GM21526 (cell line): ENCODE results near the gene RORB.
A peak's percentile ranks its signal among the peaks of the same experiment; 100 is the strongest.
"Not testable (repeated sequence)": the region's sequence is repeated elsewhere in the genome, so short reads cannot be mapped to it uniquely, and the experiment has no call there.

Experiments used
- ATAC-seq: cut with Tn5 transposase; IDR thresholded peaks from one replicate; pipeline ENCODE4 v1.9.1; 2021; ENCODE audit warnings: moderate library complexity; ENCODE audit not compliant: unreplicated experiment, low FRiP score

Gene RORB

DNA sequence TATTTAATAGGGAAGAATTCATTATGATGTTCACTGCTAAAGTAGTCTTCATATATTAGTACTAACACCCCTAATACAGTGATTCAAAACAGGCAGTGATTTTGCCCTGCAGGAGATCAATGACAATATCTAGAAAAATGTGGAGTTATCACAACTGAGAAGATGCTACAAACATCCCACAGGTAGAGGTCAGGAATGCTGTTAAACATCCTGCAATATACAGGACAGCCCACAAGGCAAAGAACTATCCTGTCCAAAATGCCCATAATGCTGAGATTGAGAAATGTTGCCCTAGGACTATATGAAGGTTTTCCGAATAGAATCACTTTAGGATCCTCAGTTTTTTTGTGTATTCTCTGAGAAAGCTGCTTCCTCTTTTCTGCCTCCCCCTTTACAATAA lies 15.3 kb downstream of the RORB start:
- no peak for ATAC-seq

DNA sequence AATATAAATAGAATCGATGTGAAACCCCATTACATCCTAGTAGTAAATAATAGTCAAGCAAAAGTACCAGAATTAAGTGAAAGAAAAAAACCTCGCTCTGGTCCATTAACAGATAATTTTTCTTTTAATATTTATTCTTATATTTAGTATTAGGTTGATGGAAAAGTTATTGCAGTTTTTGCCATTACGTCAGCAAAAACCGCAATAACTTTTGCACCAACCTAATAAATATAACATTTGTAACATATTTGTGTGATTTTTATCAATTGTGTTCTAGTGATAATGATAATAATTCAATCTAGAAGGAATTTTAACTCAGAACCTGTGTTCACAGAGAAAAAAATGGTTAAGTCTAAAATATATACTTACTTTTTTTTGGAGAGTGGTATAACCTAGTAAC lies 16.1 kb downstream of the RORB start:
- no peak for ATAC-seq

DNA sequence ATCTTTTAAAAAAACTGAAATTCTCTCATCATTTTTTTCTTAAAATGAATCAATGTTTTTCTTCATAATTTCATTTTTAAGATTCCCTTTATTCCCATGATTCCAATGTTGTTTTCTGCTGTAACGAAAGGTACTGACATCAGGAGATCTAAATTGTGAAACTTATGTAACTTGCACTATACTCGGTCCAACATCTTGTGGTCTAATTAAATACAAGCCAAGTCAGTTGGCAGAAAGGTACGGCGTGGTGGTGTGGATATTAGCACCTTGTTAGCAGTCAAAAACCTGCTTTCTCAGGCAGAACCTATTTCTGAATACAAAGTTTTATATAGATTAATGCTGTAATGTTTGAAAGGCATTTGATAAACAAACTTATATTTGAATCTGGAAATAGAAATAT lies 20.1 kb downstream of the RORB start:
- no peak for ATAC-seq

GRCh38 chr9:74519419-74519818 lies 22.3 kb downstream of the RORB start:
- no peak for ATAC-seq

- no peak for ATAC-seq
Measured at GRCh38 chr9:74521009-74521408, 23.9 kb downstream of the RORB start.

DNA sequence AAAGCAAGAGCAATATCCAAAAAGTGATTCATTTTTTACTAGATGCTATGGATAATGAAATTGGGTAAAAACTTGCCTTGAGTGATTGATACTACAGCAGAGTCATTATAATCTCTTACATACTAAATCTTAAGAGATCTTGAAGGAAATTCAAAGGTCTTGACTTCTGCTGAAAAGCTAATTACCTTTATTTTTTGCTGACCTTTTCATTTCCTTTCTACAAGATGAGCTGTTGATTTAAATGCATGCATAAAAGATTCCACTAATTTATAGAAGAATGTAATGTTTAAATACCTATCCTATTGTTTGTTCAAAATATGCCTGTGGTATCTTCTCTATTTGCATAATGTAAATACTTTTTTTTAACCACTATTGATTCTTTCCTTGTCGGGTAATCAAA lies 27.2 kb downstream of the RORB start:
- no peak for ATAC-seq

GRCh38 chr9:74526215-74526614 lies 29.1 kb downstream of the RORB start:
- no peak for ATAC-seq

DNA sequence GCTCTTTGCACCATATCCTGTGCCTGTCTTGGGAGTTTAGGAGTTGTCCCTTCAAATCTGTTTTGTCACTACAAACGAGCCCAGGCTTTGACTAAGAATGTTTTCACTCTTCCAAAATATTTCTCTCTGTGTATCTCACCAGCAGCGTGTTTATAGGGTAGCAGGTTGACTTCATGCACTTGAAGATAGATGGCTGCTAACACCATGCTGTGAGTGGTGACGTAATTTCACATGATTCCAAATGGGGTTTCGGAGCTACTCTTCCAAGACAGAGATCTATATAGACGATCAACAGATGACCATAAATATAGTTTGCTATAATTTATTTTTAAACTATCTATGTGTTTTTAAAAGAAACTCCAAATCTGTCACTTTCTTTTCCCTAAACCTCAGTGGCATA lies 30.6 kb downstream of the RORB start:
- no peak for ATAC-seq

- ATAC-seq, result no peak
Measured at GRCh38 chr9:74528207-74528606, 31.1 kb downstream of the RORB start.

GRCh38 chr9:74530458-74530857 lies 33.3 kb downstream of the RORB start:
- ATAC-seq, result not testable (repeated sequence)

DNA sequence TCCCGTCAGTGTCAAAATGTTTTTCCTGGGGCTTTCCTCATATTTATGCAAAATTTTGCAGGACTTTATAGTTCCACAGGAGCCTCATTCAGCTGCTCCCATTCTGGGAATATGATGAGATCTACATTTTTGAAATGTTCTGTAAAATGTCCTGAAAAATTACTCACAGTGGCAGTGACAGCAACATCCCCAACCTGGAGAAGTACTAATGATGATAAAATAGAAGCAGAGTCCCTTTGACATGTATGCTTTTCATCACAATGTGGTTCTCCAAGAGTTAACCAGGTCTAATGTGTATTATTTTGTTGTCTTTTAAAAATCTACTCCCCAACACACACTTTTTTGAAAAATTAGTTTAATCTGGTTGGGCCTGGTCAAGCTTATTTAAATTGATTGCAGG lies 36.1 kb downstream of the RORB start:
- no peak for ATAC-seq

GRCh38 chr9:74534841-74535240 lies 37.7 kb downstream of the RORB start:
- ATAC-seq, result no peak

DNA sequence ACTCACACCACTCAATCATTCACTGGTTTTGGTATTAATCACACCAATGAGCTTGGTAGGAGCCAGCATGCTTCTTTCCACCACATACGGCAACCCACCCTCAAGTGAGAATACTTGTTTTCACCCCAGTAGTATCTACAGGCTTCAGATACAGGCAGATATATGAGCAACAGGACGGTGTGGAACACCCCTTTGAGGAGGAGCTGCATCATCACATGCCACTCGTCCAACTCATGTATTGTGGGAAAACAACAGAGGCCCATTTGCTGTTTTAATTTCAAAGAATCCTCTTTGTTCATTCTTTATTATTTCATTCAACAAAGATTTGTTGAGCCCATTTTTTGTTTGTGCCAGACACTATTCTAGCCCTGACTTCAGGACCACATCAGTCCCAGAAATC lies 46.0 kb downstream of the RORB start:
- no peak for ATAC-seq

GRCh38 chr9:74551266-74551665 lies 54.1 kb downstream of the RORB start:
- ATAC-seq, result no peak

DNA sequence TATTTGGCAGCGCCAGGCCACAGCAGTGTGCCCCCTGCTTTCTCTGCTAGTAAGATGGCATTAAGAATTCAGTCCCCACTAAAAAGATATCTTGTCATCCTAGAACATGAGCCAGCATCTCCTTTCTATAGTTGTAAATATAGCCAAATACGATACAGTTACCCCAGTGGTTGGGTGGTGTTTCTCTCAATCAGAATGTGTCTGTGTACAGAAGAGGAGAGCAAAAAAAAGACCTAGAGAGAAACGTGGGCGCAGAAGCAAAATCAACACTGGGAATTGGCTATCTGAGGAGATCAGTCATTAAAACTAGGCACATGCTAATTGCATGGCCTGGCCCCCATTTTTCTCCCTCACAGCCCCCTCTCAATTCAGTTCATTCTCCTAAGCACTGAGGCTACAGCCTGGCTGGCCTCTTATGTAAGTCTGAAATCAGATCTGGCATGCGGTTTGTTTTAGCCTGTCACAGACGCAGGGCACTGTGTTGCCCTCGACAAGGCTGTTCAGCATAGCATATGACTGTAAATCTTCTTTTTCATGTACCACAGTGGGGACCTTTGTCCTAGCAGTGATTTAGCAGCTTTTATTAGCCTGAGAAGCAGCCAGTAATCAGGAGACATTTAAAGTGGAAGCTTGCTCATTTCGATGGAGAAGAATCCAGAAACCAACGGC lies 57.8 kb downstream of the RORB start:
- ATAC-seq, result no peak

GRCh38 chr9:74555565-74555964 lies 58.4 kb downstream of the RORB start:
- ATAC-seq, result no peak

GRCh38 chr9:74556685-74557084 lies 59.5 kb downstream of the RORB start:
- peak; percentile 69 for ATAC-seq

GRCh38 chr9:74557571-74557970 lies 60.4 kb downstream of the RORB start:
- ATAC-seq, result no peak

- ATAC-seq, result no peak
Measured at GRCh38 chr9:74562611-74563010, 65.5 kb downstream of the RORB start.

GRCh38 chr9:74570879-74571512 lies 73.9 kb downstream of the RORB start:
- ATAC-seq, result peak; percentile 78

GRCh38 chr9:74573640-74574191 lies 76.6 kb downstream of the RORB start:
- no peak for ATAC-seq

GRCh38 chr9:74576176-74576575 lies 79.0 kb downstream of the RORB start:
- no peak for ATAC-seq
